Astrocyte of the spinal cord (primary cell): ENCODE data around the gene RASEF.

Experiments used
- DNase-seq: peaks from one replicate; pipeline ENCODE4 v3.0.0; 2011; ENCODE audit warnings: low read depth, low spot score
- H3K4me3 ChIP-seq: 2 replicates; pipeline ENCODE4 v1.5.1; 2011; ENCODE audit warnings: low read depth, mild to moderate bottlenecking, low read length, moderate library complexity
- in situ Hi-C: cut with HindIII; loops from 2 replicates; pipeline ENCODE4 v1.10.0; 2017; ENCODE audit warnings: low sequenced_read_pairs
- TF ChIP-seq, protein P1 (sequence below): IDR thresholded peaks from 2 replicates; pipeline ENCODE4 v1.5.1; 2012; ENCODE audit warnings: low read depth, mild to moderate bottlenecking, low read length, inconsistent platforms

RASEF gene

DNA sequence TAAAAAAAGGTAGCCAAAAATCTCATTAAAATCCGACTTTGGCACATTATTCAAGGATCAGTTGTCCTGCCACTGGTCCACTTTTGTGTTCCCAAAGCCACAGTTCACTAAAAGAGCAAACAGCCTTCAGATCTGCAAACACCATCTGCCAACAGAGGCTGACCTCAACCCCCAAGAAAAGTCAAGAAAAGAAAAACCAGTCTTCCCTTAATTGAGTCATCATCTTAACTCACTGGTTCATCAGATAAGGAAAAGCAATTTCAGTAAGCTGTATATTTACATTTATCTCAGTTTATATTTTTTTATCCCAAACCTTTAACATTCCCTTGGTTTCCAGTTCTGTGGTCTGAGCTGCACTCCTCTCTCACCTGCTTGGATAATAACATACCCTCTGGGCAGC, 21.2 kb downstream of the RASEF start:
- TF ChIP-seq, protein P1, sequence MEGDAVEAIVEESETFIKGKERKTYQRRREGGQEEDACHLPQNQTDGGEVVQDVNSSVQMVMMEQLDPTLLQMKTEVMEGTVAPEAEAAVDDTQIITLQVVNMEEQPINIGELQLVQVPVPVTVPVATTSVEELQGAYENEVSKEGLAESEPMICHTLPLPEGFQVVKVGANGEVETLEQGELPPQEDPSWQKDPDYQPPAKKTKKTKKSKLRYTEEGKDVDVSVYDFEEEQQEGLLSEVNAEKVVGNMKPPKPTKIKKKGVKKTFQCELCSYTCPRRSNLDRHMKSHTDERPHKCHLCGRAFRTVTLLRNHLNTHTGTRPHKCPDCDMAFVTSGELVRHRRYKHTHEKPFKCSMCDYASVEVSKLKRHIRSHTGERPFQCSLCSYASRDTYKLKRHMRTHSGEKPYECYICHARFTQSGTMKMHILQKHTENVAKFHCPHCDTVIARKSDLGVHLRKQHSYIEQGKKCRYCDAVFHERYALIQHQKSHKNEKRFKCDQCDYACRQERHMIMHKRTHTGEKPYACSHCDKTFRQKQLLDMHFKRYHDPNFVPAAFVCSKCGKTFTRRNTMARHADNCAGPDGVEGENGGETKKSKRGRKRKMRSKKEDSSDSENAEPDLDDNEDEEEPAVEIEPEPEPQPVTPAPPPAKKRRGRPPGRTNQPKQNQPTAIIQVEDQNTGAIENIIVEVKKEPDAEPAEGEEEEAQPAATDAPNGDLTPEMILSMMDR: no peak
- peak; percentile 35 for DNase-seq
- in situ Hi-C loops: no loop called here
- no peak overlapping the region for H3K4me3 ChIP-seq

DNA sequence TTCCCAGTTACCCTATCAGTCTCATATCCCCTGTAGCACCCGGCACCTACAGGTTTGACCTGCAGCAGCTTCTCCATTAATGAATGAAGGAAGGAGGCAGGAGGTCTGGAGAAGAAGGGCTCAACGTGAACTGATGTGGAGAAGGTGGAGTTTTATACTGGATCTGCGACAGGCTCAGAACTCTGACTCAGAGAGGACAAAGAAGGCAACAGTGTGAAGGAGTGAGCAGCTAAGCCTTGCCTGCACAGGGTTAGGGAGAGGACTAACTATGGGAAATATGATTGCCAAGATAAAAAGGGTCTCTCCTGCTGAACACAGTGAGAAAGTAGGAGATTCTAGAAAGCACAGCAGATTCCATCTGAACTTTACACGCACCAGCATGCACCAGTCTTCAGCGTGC, 23.6 kb downstream of the RASEF start:
- no peak for DNase-seq
- H3K4me3 ChIP-seq: no peak overlapping the region
- TF ChIP-seq, protein P1: no peak
- in situ Hi-C loops: no loop called here

DNA sequence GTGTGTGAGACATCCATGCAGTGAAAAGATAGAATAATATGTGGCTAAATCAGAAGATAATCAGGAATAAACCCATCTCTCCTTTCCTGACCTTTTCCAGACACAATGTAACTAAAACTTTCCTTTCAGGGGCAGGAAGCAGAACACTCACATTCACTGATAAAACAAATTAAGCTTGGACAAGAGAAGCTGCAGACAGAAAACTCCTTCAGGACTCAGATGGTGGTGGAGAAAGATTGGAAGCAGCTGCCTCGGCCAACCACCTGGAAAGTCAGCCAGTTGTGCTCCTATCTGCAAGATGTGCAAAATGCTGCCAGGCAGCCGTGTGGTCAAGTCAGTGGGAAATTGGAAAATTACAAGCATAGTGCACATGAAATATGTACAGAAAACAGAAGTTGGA, 26.9 kb downstream of the RASEF start:
- DNase-seq: no peak
- H3K4me3 ChIP-seq: no peak overlapping the region
- in situ Hi-C loops: no loop called here
- TF ChIP-seq, protein P1: no peak

DNA sequence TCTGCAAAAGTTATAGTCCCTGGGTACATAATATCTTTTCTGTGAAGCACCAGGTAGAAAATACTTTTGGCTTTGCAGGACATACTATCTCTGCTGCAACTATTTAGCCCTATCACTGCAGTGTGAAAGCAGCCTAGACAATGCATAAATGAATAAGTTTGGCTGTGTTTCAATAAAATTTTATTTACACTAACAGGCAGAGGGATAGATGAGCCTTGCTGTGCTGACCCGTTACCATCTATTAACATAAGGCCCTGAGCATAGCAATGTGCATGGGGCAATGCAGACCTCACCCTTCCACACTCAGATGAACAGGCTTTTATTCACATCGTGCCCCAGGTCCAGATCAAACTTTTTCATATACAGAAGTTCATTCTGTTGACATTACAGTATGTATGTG, 27.8 kb downstream of the RASEF start:
- TF ChIP-seq, protein P1: no peak
- in situ Hi-C loops: no loop called here
- DNase-seq: no peak
- H3K4me3 ChIP-seq: no peak overlapping the region

DNA sequence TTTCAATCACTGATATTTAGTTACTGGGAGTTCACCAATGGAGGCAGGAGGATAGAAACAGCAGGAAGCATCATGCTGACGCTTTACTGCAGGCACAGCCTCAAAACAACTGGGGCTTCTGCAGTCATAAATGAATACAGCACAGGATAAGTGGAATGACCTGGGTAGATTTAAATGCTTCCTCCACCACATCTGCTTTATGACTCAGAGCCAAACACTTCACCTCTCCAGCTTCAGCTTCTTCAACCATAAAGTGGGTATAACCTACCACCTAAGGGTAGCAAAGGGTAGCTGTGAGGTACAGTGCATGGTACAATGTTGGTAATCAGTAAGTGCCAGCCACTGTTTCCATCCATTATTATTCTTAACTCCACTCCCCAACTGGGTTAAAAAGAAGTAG, 28.4 kb downstream of the RASEF start:
- TF ChIP-seq, protein P1: no peak
- no peak overlapping the region for H3K4me3 ChIP-seq
- in situ Hi-C loops: no loop called here
- peak; percentile 77 for DNase-seq

DNA sequence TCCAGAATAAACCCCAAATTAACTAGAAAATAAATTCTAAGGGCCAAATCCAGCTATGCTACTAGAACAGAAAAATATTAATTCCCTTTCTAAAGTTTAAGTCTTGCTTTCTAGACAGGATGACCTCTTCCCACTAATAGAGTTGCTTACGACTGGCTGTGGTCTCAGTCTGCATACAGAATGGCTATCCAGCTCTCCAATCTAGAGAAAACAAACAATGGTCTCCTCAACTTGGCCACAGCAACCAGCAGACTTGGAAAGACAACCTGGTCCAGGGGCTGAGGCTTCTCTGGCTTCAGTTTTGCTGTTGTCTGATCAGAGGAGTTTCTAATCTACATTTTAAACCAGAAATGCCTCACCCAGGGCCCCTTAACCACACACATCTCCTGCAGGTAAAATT, 28.9 kb downstream of the RASEF start:
- in situ Hi-C loops: no loop called here
- TF ChIP-seq, protein P1: no peak

DNA sequence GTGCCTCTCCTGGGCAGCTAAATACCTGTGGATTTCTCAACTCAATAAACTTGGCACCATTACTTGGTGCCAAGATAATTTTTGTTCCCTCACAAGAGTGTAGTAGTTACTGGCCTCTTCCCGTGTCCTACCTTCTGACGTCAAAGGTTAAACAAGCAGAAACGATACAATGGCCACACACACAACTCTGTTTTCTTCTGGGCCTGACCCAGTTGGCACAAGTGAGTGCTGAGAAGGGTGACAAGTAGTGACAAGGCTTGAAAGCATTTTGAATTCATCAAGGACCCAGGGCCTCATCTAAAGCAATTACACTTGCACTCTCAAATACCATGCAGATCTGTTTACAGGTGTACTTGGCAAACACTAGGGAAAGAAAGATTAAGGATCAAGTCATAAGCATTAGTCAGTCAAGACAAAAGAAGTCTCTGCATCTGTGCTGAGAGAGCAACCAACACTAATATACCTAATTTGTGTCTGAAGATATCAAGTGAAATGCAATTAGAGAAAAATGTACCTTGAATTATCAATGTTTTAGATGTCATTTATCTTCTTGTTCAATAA, 30.8 kb downstream of the RASEF start:
- no peak for DNase-seq
- in situ Hi-C loops: no loop called here
- H3K4me3 ChIP-seq: no peak overlapping the region
- TF ChIP-seq, protein P1: no peak

More for the DNA sequence above, 28.9 kb downstream of the RASEF start:
- DNase-seq: peak; percentile 76
- no peak overlapping the region for H3K4me3 ChIP-seq
